DMS53 (cell line): ENCODE measurements around the gene BICRA.
"Not testable (repeated sequence)": the region's sequence is repeated elsewhere in the genome, so short reads cannot be mapped to it uniquely, and the experiment has no call there.

ENCODE experiments used
- DNase-seq: peaks from one replicate; lab custom pipeline; 2025; lab: John Stamatoyannopoulos, UW

The BICRA gene

GRCh38 chr19:47663911-47664771 is 55.2 kb downstream of the BICRA start:
- DNase-seq: no peak

GRCh38 chr19:47668556-47668955 is 59.6 kb downstream of the BICRA start:
- not testable (repeated sequence) for DNase-seq

GRCh38 chr19:47670736-47671135 is 61.8 kb downstream of the BICRA start:
- DNase-seq: no peak

GRCh38 chr19:47671499-47671898 is 62.6 kb downstream of the BICRA start:
- no peak for DNase-seq

- no peak for DNase-seq
These were observed 64.5 kb downstream of the BICRA start for GRCh38 chr19:47673426-47673825.

GRCh38 chr19:47674548-47674947 is 65.6 kb downstream of the BICRA start:
- no peak for DNase-seq

- DNase-seq: no peak
These were observed 66.3 kb downstream of the BICRA start for GRCh38 chr19:47675271-47675670.

- no peak for DNase-seq
These were observed 66.9 kb downstream of the BICRA start for GRCh38 chr19:47675859-47676258.

GRCh38 chr19:47676811-47677210 is 67.9 kb downstream of the BICRA start:
- no peak for DNase-seq

GRCh38 chr19:47679251-47679900 is 70.4 kb downstream of the BICRA start:
- no peak for DNase-seq

GRCh38 chr19:47679922-47680857 is 71.3 kb downstream of the BICRA start:
- DNase-seq: no peak

- DNase-seq: no peak
These were observed 72.0 kb downstream of the BICRA start for GRCh38 chr19:47680858-47681332.

GRCh38 chr19:47681388-47681787 is 72.5 kb downstream of the BICRA start:
- no peak for DNase-seq

GRCh38 chr19:47681936-47682335 is 73.0 kb downstream of the BICRA start:
- DNase-seq: no peak

- DNase-seq: no peak
These were observed 74.0 kb downstream of the BICRA start for GRCh38 chr19:47682939-47683338.

GRCh38 chr19:47686679-47687450 is 77.9 kb downstream of the BICRA start:
- DNase-seq: no peak

- DNase-seq: no peak
These were observed 79.0 kb downstream of the BICRA start for GRCh38 chr19:47687906-47688305.

GRCh38 chr19:47691090-47691489 is 82.2 kb downstream of the BICRA start:
- DNase-seq: no peak

GRCh38 chr19:47691782-47692181 is 82.8 kb downstream of the BICRA start:
- DNase-seq: no peak

GRCh38 chr19:47693489-47693888 is 84.6 kb downstream of the BICRA start:
- no peak for DNase-seq

- no peak for DNase-seq
These were observed 85.0 kb downstream of the BICRA start for GRCh38 chr19:47693903-47694302.
